Natural killer cell (primary cell): ENCODE data around the gene SNX22. TPM values are rescaled to one million over a fixed set of nuclear protein-coding genes. Genes with fewer than 3 reads are reported as not detected.

Experiments used
- ATAC-seq, 3 donors: fragments of 150-1000 bp in 2 of 3; fragments of 200-7000 bp in 1 of 3; cut with Tn5 transposase; 1 replicate in 1 of 3; 2 replicates in 2 of 3; pipeline ENCODE4 v1.10.0; 2021; ENCODE audit warnings: mild to moderate bottlenecking in 2 of 3, moderate library complexity in 2 of 3
- DNase-seq, 2 donors: peaks; one replicate each; pipeline versions ENCODE4 v3.0.0 to v3.0.0-alpha.2; 2013 to 2021; ENCODE audit warnings: mixed read lengths in 1 of 2
- H3K27ac ChIP-seq: one replicate; pipeline ENCODE4 v1.5.1; 2013; ENCODE audit warnings: mild to moderate bottlenecking, low read length
- H3K27me3 ChIP-seq: one replicate; pipeline ENCODE4 v1.6.1; 2013; ENCODE audit warnings: low read length; ENCODE audit not compliant: control insufficient read depth, insufficient read depth
- H3K36me3 ChIP-seq: one replicate; pipeline ENCODE4 v1.6.1; 2013; ENCODE audit warnings: low read length; ENCODE audit not compliant: control insufficient read depth, insufficient read depth
- H3K4me1 ChIP-seq: one replicate; pipeline ENCODE4 v1.6.1; 2013; ENCODE audit warnings: low read length; ENCODE audit not compliant: control insufficient read depth, insufficient read depth
- H3K4me3 ChIP-seq: one replicate; pipeline ENCODE4 v1.5.1; 2013; ENCODE audit warnings: low read length
- H3K9me3 ChIP-seq: one replicate; pipeline ENCODE4 v1.6.1; 2013; ENCODE audit warnings: low read length; ENCODE audit not compliant: control insufficient read depth, insufficient read depth
- H3K27ac Mint-ChIP-seq, 2 donors: one replicate each; pipeline ENCODE4 v1.8.0; 2022; ENCODE audit warnings: mild to moderate bottlenecking in 2 of 2, mixed read lengths in 2 of 2, moderate library complexity in 1 of 2
- H3K27me3 Mint-ChIP-seq, 2 donors: one replicate each; pipeline ENCODE4 v1.8.0; 2022; ENCODE audit warnings: low read depth in 2 of 2, mixed read lengths in 2 of 2
- H3K36me3 Mint-ChIP-seq: one replicate; pipeline ENCODE4 v1.8.0; 2022; ENCODE audit warnings: mixed read lengths
- H3K4me1 Mint-ChIP-seq, 2 donors: one replicate each; pipeline ENCODE4 v1.8.0; 2022; ENCODE audit warnings: mixed read lengths in 2 of 2
- H3K4me3 Mint-ChIP-seq: one replicate; pipeline ENCODE4 v1.8.0; 2022; ENCODE audit warnings: mild to moderate bottlenecking, moderate library complexity, mixed read lengths
- H3K9me3 Mint-ChIP-seq, 2 donors: one replicate each; pipeline ENCODE4 v1.8.0; 2022; ENCODE audit warnings: mixed read lengths in 2 of 2
- CTCF ChIP-seq: fragments of 200-600 bp; IDR thresholded peaks from one replicate; pipeline ENCODE4 v1.8.0; 2022; ENCODE audit warnings: antibody characterized with exemption
- WGBS: methylation state at CpG from one replicate; pipeline ENCODE4 v1.1.7; 2013; ENCODE audit warnings: missing lambda C conversion rate; ENCODE audit not compliant: insufficient coverage; 5-methylcytosine and 5-hydroxymethylcytosine counted together
- intact Hi-C: fragments of 100-400 bp; cut with micrococcal nuclease; formaldehyde crosslinking; loops from one replicate; pipeline ENCODE4 v1.14.2; 2022
- total RNA-seq, 4 donors: library from RNA; stranded (reverse); fragments of 120-200 nt in 1 of 4; gene quantifications; one replicate each; pipeline versions ENCODE4 v1.2.3 to v1.2.4, GENCODE V29; 2013 to 2022

The SNX22 gene
- total RNA-seq, 3 donors from 2014 or later (not counting 1 experiment from before 2014, with no cell fraction given) = 0.41 to 0.80 (median 0.75) TPM

- 100% methylated on average over 3 of the region's 4 CpGs for WGBS
- Histone ChIP-seq H3K4me1 (no peaks in the 10 kb centered on the region), H3K4me3 (no peak overlapping the region), H3K9me3 (no peaks in the 10 kb centered on the region), H3K27me3 (no peaks in the 10 kb centered on the region), H3K36me3 (peaks cover 84% of the 10 kb centered on the region), H3K27ac (no peak overlapping the region)
- ATAC-seq (no peak), DNase-seq (no peak)
- peaks cover 8 to 9% of the 10 kb centered on the region in 2 donors for H3K4me1 Mint-ChIP-seq
- intact Hi-C loops = no loop called here
- H3K27me3 Mint-ChIP-seq = no peaks in the 10 kb centered on the region
- H3K9me3 Mint-ChIP-seq = no peaks in the 10 kb centered on the region
- TF ChIP-seq CTCF = no peak
- H3K27ac Mint-ChIP-seq = no peak overlapping the region
- H3K4me3 Mint-ChIP-seq = no peak overlapping the region
- H3K36me3 Mint-ChIP-seq = peaks cover 16% of the 10 kb centered on the region
Observed at GRCh38 chr15:64121614-64122013, 29.9 kb upstream of the SNX22 start.

DNA sequence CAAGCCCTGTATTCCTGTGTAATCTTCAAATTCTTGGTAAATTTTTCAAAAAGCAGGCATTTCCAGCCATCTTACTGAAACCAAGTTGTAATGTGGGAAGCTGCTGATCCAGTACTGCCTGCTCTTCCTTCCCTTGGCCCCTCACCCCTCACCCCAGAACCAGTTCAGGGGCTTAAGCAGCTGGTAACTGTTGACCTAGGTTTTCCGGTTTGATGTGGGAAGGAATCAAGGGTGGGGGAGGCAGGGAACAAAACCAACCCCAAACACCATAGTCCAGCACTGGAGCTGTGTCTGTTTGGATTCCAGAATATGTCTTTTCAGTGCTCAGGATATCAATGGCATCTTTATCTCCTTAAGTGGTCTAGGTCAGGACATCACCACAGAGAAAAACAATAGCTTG, 29.1 kb upstream of the SNX22 start:
- H3K27me3 ChIP-seq = no peaks in the 10 kb centered on the region
- no peak for ATAC-seq
- H3K4me3 Mint-ChIP-seq = no peak overlapping the region
- peaks cover 84% of the 10 kb centered on the region for H3K36me3 ChIP-seq
- DNase-seq = no peak
- 100% methylated on average over 1 of the region's 1 CpG for WGBS
- no peaks in the 10 kb centered on the region for H3K27me3 Mint-ChIP-seq
- peaks cover 22% of the 10 kb centered on the region for H3K36me3 Mint-ChIP-seq
- no peaks in the 10 kb centered on the region for H3K4me1 ChIP-seq
- H3K27ac ChIP-seq = no peak overlapping the region
- intact Hi-C loops = no loop called here
- no peak overlapping the region for H3K4me3 ChIP-seq
- no peaks in the 10 kb centered on the region for H3K9me3 ChIP-seq
- TF ChIP-seq CTCF = no peak
- no peaks in the 10 kb centered on the region for H3K9me3 Mint-ChIP-seq
- peaks cover 8 to 11% of the 10 kb centered on the region in 2 donors for H3K4me1 Mint-ChIP-seq
- H3K27ac Mint-ChIP-seq = no peak overlapping the region

- WGBS = 100% methylated on average over 2 of the region's 3 CpGs
- no peaks in the 10 kb centered on the region for H3K9me3 Mint-ChIP-seq
Observed at GRCh38 chr15:64122936-64123351, 28.6 kb upstream of the SNX22 start.

More at GRCh38 chr15:64122936-64123351, 28.6 kb upstream of the SNX22 start:
- ATAC-seq (no peak), DNase-seq (no peak)
- Mint-ChIP-seq H3K27me3 (no peaks in the 10 kb centered on the region), H3K4me3 (no peak overlapping the region), H3K36me3 (peaks cover 26% of the 10 kb centered on the region), H3K4me1 (peaks cover 11 to 13% of the 10 kb centered on the region in 2 donors), H3K27ac (no peak overlapping the region)
- TF ChIP-seq CTCF = no peak
- H3K27me3 ChIP-seq = no peaks in the 10 kb centered on the region
- H3K36me3 ChIP-seq = peaks cover 84% of the 10 kb centered on the region
- no peaks in the 10 kb centered on the region for H3K9me3 ChIP-seq
- H3K4me3 ChIP-seq = no peak overlapping the region
- intact Hi-C loops = no loop called here
- no peaks in the 10 kb centered on the region for H3K4me1 ChIP-seq
- no peak overlapping the region for H3K27ac ChIP-seq
